Transverse colon (tissue), 3 donors: ENCODE results near the gene PRKCZ.

ENCODE experiments used
- EP300 ChIP-seq: sonication (generic); formaldehyde crosslinking; IDR thresholded peaks from one replicate; pipeline ENCODE4 v1.6.1; 2017; ENCODE audit warnings: antibody characterized with exemption, low read depth
- TF ChIP-seq, protein P1 (sequence below), 5 experiments: fragments of 200-600 bp in 3 of 5; fragments of 450-650 bp in 2 of 5; sonication (generic) in 3 of 5; IDR thresholded peaks; 1 replicate in 2 of 5; 2 replicates in 3 of 5; pipeline ENCODE4 v1.5.1; 2016 to 2017; ENCODE audit warnings: antibody characterized with exemption in 5 of 5, inconsistent platforms in 3 of 5, mild to moderate bottlenecking in 2 of 5, moderate library complexity in 1 of 5

DNA sequence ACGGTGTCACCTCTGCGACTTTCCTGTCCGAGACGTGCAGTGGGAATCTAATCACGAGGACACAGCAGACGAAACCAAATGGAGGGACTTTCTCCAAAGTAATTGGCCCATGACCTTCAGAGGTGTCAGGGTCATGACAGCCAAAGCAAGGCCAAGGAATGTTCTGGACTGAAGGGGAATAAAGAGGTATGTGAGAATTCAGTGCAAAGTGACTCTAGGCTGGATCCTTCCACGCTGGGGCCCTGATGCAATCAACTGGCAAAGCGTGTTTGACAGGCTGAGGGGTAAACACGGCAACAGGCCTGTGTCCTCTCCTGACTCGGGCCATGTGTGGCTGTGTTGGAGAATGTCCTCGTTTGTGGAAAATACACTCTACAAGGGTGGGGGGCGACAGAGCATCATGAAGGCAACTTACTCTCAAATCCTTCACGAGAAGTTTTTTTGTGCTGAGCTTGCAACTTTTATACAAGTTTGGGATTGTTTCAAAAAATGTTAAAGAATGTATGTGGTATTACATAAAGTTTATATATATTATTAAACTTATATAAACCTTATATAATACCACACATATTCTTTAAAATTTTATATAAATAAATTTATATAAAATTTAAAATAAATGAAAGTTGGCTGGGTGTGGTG lies 48.3 kb upstream of the PRKCZ start:
- TF ChIP-seq, protein P1, sequence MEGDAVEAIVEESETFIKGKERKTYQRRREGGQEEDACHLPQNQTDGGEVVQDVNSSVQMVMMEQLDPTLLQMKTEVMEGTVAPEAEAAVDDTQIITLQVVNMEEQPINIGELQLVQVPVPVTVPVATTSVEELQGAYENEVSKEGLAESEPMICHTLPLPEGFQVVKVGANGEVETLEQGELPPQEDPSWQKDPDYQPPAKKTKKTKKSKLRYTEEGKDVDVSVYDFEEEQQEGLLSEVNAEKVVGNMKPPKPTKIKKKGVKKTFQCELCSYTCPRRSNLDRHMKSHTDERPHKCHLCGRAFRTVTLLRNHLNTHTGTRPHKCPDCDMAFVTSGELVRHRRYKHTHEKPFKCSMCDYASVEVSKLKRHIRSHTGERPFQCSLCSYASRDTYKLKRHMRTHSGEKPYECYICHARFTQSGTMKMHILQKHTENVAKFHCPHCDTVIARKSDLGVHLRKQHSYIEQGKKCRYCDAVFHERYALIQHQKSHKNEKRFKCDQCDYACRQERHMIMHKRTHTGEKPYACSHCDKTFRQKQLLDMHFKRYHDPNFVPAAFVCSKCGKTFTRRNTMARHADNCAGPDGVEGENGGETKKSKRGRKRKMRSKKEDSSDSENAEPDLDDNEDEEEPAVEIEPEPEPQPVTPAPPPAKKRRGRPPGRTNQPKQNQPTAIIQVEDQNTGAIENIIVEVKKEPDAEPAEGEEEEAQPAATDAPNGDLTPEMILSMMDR (IDR thresholded peaks at IDR 0.05), result no peak
- TF ChIP-seq EP300, result no peak
